22Rv1 (cell line): ENCODE results near the gene AKR1C8.

Source experiments
- CTCF ChIP-seq: fragments of 450-650 bp; IDR thresholded peaks from 2 replicates; pipeline ENCODE4 v1.5.1; 2017; ENCODE audit warnings: mild to moderate bottlenecking
- ZFX ChIP-seq: fragments of 450-650 bp; IDR thresholded peaks from 2 replicates; pipeline ENCODE4 v1.6.1; 2017; ENCODE audit warnings: antibody characterized with exemption, borderline replicate concordance

GRCh38 chr10:5216801-5217200 lies 31.9 kb upstream of the AKR1C8 start:
- TF ChIP-seq CTCF (no peak), ZFX (no peak)
